SK-N-SH (cell line): Measurements from ENCODE around the gene OR10H4. TPM values are rescaled to one million over a fixed set of nuclear protein-coding genes. Genes with fewer than 3 reads are reported as not detected.

Experiments used
- CTCF ChIA-PET: fragments of 300-600, 350-600 bp; formaldehyde crosslinking; extraction: SDS; loops from one replicate; lab custom pipeline; 2021; lab: Yijun Ruan, JAX
- POLR2A ChIA-PET: fragments of 350-600 bp; sonication (Branson Sonifier 250); formaldehyde crosslinking; extraction: SDS; loops from one replicate; lab custom pipeline; 2020; ENCODE audit warnings: antibody characterized with exemption, inconsistent platforms; lab: Yijun Ruan, JAX
- DNase-seq: peaks from one replicate; pipeline ENCODE4 v3.0.0; 2012
- H2AFZ ChIP-seq: fragments of 200-600 bp; sonication (generic); 2 replicates; pipeline ENCODE4 v1.8.1; 2016; ENCODE audit warnings: antibody characterized with exemption, mild to moderate bottlenecking, low read depth
- H3F3A ChIP-seq: fragments of 200-600 bp; sonication (generic); replicated peaks from 2 replicates; pipeline ENCODE3; 2016; ENCODE audit warnings: antibody characterized with exemption, mild to moderate bottlenecking; ENCODE audit not compliant: insufficient read depth
- H3K27ac ChIP-seq, 2 experiments: fragments of 200-500 bp in 1 of 2; fragments of 200-600 bp in 1 of 2; sonication (Bioruptor generic) in 1 of 2; sonication (generic), shearing (Covaris generic) in 1 of 2; 2 replicates each; pipeline versions ENCODE4 v1.5.1 to v1.6.1; 2014 to 2016; ENCODE audit warnings: low read depth in 2 of 2, inconsistent platforms in 1 of 2, low read length in 1 of 2, mild to moderate bottlenecking in 1 of 2, mixed read lengths in 1 of 2
- H3K27me3 ChIP-seq: fragments of 200-600 bp; sonication (generic), shearing (Covaris generic); 2 replicates; pipeline ENCODE4 v1.6.1; 2016; ENCODE audit warnings: mixed run types; ENCODE audit not compliant: insufficient read depth
- H3K36me3 ChIP-seq, 2 experiments: fragments of 200-500 bp in 1 of 2; fragments of 200-600 bp in 1 of 2; sonication (Bioruptor generic) in 1 of 2; sonication (generic) in 1 of 2; replicated peaks in 1 of 2; 2 replicates each; pipeline versions ENCODE3 to v1.5.1; 2014 to 2016; ENCODE audit warnings: low read length in 1 of 2, mild to moderate bottlenecking in 1 of 2; ENCODE audit not compliant: insufficient read depth in 2 of 2, control insufficient read depth in 1 of 2
- H3K4me1 ChIP-seq, 2 experiments: fragments of 200-500 bp in 1 of 2; fragments of 200-600 bp in 1 of 2; sonication (Bioruptor generic) in 1 of 2; sonication (generic), shearing (Covaris generic) in 1 of 2; 2 replicates each; pipeline versions ENCODE4 v1.5.1 to v1.6.1; 2014 to 2016; ENCODE audit warnings: low read depth in 1 of 2, low read length in 1 of 2, mixed run types in 1 of 2; ENCODE audit not compliant: insufficient read depth in 2 of 2, control insufficient read depth in 1 of 2
- H3K4me2 ChIP-seq: fragments of 200-600 bp; sonication (generic), shearing (Covaris generic); 2 replicates; pipeline ENCODE4 v1.6.1; 2017; ENCODE audit warnings: mixed run types
- H3K4me3 ChIP-seq, 2 experiments: fragments of 200-500 bp in 1 of 2; fragments of 200-600 bp in 1 of 2; sonication (Bioruptor generic) in 1 of 2; sonication (generic), shearing (Covaris generic) in 1 of 2; 2 replicates each; pipeline versions ENCODE4 v1.5.1 to v1.8.1; 2014 to 2016; ENCODE audit warnings: low read depth in 2 of 2, inconsistent platforms in 1 of 2, low read length in 1 of 2, mild to moderate bottlenecking in 1 of 2, mixed read lengths in 1 of 2, moderate library complexity in 1 of 2
- H3K79me2 ChIP-seq: fragments of 200-600 bp; sonication (generic); 2 replicates; pipeline ENCODE4 v1.8.1; 2017; ENCODE audit warnings: mild to moderate bottlenecking; ENCODE audit not compliant: insufficient read depth
- H3K9ac ChIP-seq: fragments of 200-600 bp; sonication (generic); 2 replicates; pipeline ENCODE4 v1.6.1; 2017; ENCODE audit warnings: mixed run types
- H3K9me2 ChIP-seq: fragments of 200-600 bp; sonication (generic); 2 replicates; pipeline ENCODE4 v1.6.1; 2017; ENCODE audit warnings: mixed run types
- H3K9me3 ChIP-seq: fragments of 200-600 bp; sonication (generic); 2 replicates; pipeline ENCODE4 v1.6.1; 2017; ENCODE audit warnings: mixed run types, mild to moderate bottlenecking, moderate library complexity
- H4K20me1 ChIP-seq: fragments of 200-600 bp; sonication (generic); 2 replicates; pipeline ENCODE4 v1.6.1; 2017; ENCODE audit warnings: mild to moderate bottlenecking, mixed run types; ENCODE audit not compliant: insufficient read depth
- ELF1 ChIP-seq: IDR thresholded peaks from 2 replicates; pipeline ENCODE4 v1.4.0; 2012
- EZH2phosphoT487 ChIP-seq: fragments of 200-600 bp; sonication (generic); IDR thresholded peaks from 2 replicates; pipeline ENCODE4 v1.6.1; 2017; ENCODE audit warnings: low read depth, mixed run types, mild to moderate bottlenecking, antibody characterized with exemption, moderate library complexity, borderline replicate concordance
- FOSL2 ChIP-seq: IDR thresholded peaks from 2 replicates; pipeline ENCODE4 v1.4.0; 2012; ENCODE audit warnings: low read depth, mild to moderate bottlenecking, moderate library complexity, borderline replicate concordance
- FOXJ3 ChIP-seq: sonication (generic); formaldehyde crosslinking; IDR thresholded peaks from 2 replicates; pipeline ENCODE4 v1.5.1; 2020; ENCODE audit warnings: mild to moderate bottlenecking, missing genetic modification reagents
- FOXM1 ChIP-seq: IDR thresholded peaks from 2 replicates; pipeline ENCODE4 v1.4.0; 2012; ENCODE audit warnings: low read depth, mild to moderate bottlenecking
- GABPA ChIP-seq: IDR thresholded peaks from 2 replicates; pipeline ENCODE4 v1.4.0; 2012; ENCODE audit warnings: low read depth, mild to moderate bottlenecking
- JUND ChIP-seq: IDR thresholded peaks from 2 replicates; pipeline ENCODE4 v1.4.0; 2012
- MAX ChIP-seq: IDR thresholded peaks from 2 replicates; pipeline ENCODE4 v1.4.0; 2012; ENCODE audit warnings: low read depth
- MEF2A ChIP-seq: IDR thresholded peaks from 2 replicates; pipeline ENCODE4 v1.4.0; 2012; ENCODE audit warnings: low read depth, borderline replicate concordance
- MXI1 ChIP-seq: IDR thresholded peaks from 2 replicates; pipeline ENCODE4 v1.6.1; 2012; ENCODE audit warnings: mild to moderate bottlenecking, low read depth, low read length, improper control_type of control experiment
- NFIC ChIP-seq: IDR thresholded peaks from 2 replicates; pipeline ENCODE4 v1.4.0; 2012; ENCODE audit warnings: borderline replicate concordance
- NRF1 ChIP-seq: IDR thresholded peaks from 2 replicates; pipeline ENCODE4 v1.6.1; 2012; ENCODE audit warnings: low read depth, mild to moderate bottlenecking, low read length
- POLR2AphosphoS5 ChIP-seq: IDR thresholded peaks from 2 replicates; pipeline ENCODE4 v1.6.1; 2012; ENCODE audit warnings: low read depth, low read length
- RAD21 ChIP-seq: IDR thresholded peaks from 2 replicates; pipeline ENCODE4 v1.6.1; 2012; ENCODE audit warnings: mild to moderate bottlenecking, low read length
- RFX5 ChIP-seq: IDR thresholded peaks from 2 replicates; pipeline ENCODE4 v1.6.1; 2012; ENCODE audit warnings: mild to moderate bottlenecking, improper control_type of control experiment, low read length
- RXRA ChIP-seq: IDR thresholded peaks from 2 replicates; pipeline ENCODE4 v1.4.0; 2012; ENCODE audit warnings: low read depth, mild to moderate bottlenecking, borderline replicate concordance
- SIN3A ChIP-seq: IDR thresholded peaks from 2 replicates; pipeline ENCODE4 v1.6.1; 2012; ENCODE audit warnings: low read depth, mild to moderate bottlenecking, low read length, moderate library complexity, borderline replicate concordance
- SMC3 ChIP-seq: IDR thresholded peaks from 2 replicates; pipeline ENCODE4 v1.6.1; 2012; ENCODE audit warnings: low read depth, low read length, improper control_type of control experiment
- TAF1 ChIP-seq: IDR thresholded peaks from 2 replicates; pipeline ENCODE4 v1.6.1; 2012; ENCODE audit warnings: low read depth, mild to moderate bottlenecking, low read length, moderate library complexity, borderline replicate concordance
- TCF12 ChIP-seq: IDR thresholded peaks from 2 replicates; pipeline ENCODE4 v1.4.0; 2012
- USF1 ChIP-seq: IDR thresholded peaks from 2 replicates; pipeline ENCODE4 v1.4.0; 2012; ENCODE audit warnings: low read depth, borderline replicate concordance
- USF2 ChIP-seq: fragments of 150-350 bp; IDR thresholded peaks from 2 replicates; pipeline ENCODE4 v1.6.1; 2017; ENCODE audit warnings: antibody characterized with exemption, low read length, low read depth, borderline replicate concordance
- YY1 ChIP-seq: IDR thresholded peaks from 2 replicates; pipeline ENCODE4 v1.4.0; 2012; ENCODE audit warnings: low read depth, mild to moderate bottlenecking
- ZBTB33 ChIP-seq: IDR thresholded peaks from 2 replicates; pipeline ENCODE4 v1.4.0; 2012; ENCODE audit warnings: low read depth, borderline replicate concordance
- WGBS: methylation state at CpG from one replicate; pipeline ENCODE4 v1.1.6; 2017; ENCODE audit warnings: low lambda C conversion rate; 5-methylcytosine and 5-hydroxymethylcytosine counted together
- polyA plus RNA-seq, 3 experiments: library from polyadenylated mRNA; depleted of rRNA; stranded (reverse); fragments of >200 nt; gene quantifications; 2 replicates each; pipeline ENCODE4 v1.2.3, GENCODE V29; 2012

The OR10H4 gene
- polyA plus RNA-seq, 1 of the 3 experiments (the other 2 are of a cell fraction) = not detected

- ChIA-PET CTCF (no interaction called here), POLR2A (no interaction called here)
- 0% methylated on average over 1 of the region's 2 CpGs for WGBS
- no peaks in the 10 kb centered on the region for H3K9me2 ChIP-seq
- H2AFZ ChIP-seq = no peak overlapping the region
- TF ChIP-seq MAX (no peak), JUND (no peak), MXI1 (no peak), SMC3 (no peak), NRF1 (no peak), RAD21 (no peak), SIN3A (no peak), POLR2AphosphoS5 (no peak), RFX5 (no peak), FOXJ3 (no peak), ELF1 (no peak), YY1 (no peak), NFIC (no peak), TAF1 (no peak), USF1 (no peak), TCF12 (no peak), RXRA (no peak), USF2 (no peak), FOSL2 (no peak)
- H3K4me2 ChIP-seq = no peak overlapping the region
- H3K27ac ChIP-seq = no peak overlapping the region
- no peaks in the 10 kb centered on the region for H3K79me2 ChIP-seq
- H3K36me3 ChIP-seq = no peaks in the 10 kb centered on the region
- H3K27me3 ChIP-seq = no peaks in the 10 kb centered on the region; the same call in 1 of the 2 replicates
- DNase-seq = no peak
- no peaks in the 10 kb centered on the region for H3K4me1 ChIP-seq
- H3F3A ChIP-seq = no peaks in the 10 kb centered on the region
- H3K9ac ChIP-seq = no peak overlapping the region
- H4K20me1 ChIP-seq = no peaks in the 10 kb centered on the region
- H3K9me3 ChIP-seq = no peaks in the 10 kb centered on the region
- no peak overlapping the region for H3K4me3 ChIP-seq
Observed at GRCh38 chr19:15936950-15937349, 11.9 kb upstream of the OR10H4 start.

- POLR2A ChIA-PET = no interaction called here
- no peaks in the 10 kb centered on the region for H4K20me1 ChIP-seq
- H3K9me3 ChIP-seq = no peaks in the 10 kb centered on the region
- DNase-seq = no peak
- TF ChIP-seq ELF1 (no peak), POLR2AphosphoS5 (no peak), EZH2phosphoT487 (no peak), FOXJ3 (no peak), FOSL2 (no peak), MEF2A (no peak), TCF12 (no peak), MAX (no peak), RXRA (no peak), SMC3 (no peak), FOXM1 (no peak), ZBTB33 (no peak), SIN3A (no peak), RFX5 (no peak), NFIC (no peak), TAF1 (no peak), GABPA (no peak)
- no peaks in the 10 kb centered on the region for H3K9me2 ChIP-seq
- H3K4me3 ChIP-seq = no peak overlapping the region
- no peaks in the 10 kb centered on the region; the same call in 1 of the 2 replicates for H3K27me3 ChIP-seq
- no peaks in the 10 kb centered on the region for H3K79me2 ChIP-seq
- CTCF ChIA-PET = no interaction called here
- H3K4me2 ChIP-seq = no peak overlapping the region
- WGBS = 0% methylated on average over 1 of the region's 2 CpGs
- no peak overlapping the region for H3K27ac ChIP-seq
- H3F3A ChIP-seq = no peaks in the 10 kb centered on the region
- no peaks in the 10 kb centered on the region for H3K36me3 ChIP-seq
- no peak overlapping the region for H2AFZ ChIP-seq
- no peaks in the 10 kb centered on the region for H3K4me1 ChIP-seq
- no peak overlapping the region for H3K9ac ChIP-seq
Observed at GRCh38 chr19:15937771-15938170, 11.0 kb upstream of the OR10H4 start.
